Activated gamma-delta T cell treated with anti-CD3 and anti-CD28 coated beads, Interleukin-2, amount 50 U/mL, for 16 hours (primary cell): Measurements from ENCODE around the gene MAP3K4.

Source experiments
- DNase-seq: peaks from one replicate; pipeline ENCODE4 v3.0.0-alpha.2; 2020; ENCODE audit warnings: low read depth

MAP3K4 gene

DNA sequence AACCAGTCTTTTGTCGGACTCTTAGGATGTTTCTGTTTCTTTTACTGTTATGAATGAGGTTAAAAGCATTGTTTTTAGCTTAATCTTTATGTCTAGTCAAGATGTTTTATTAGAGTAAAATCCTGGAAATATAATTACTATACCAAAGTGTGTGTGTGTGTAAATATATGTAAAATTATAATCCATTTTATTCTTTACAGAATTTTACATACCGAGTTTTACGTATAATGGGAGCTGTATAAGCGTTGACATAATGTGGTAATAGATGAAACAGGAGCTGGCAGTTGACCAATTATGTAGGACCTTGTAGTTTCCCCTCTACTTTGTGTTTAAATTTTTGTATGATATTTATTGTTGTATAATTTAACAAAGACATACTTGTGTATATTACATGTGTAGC is 16.7 kb downstream of the MAP3K4 start:
- DNase-seq, result no peak

DNA sequence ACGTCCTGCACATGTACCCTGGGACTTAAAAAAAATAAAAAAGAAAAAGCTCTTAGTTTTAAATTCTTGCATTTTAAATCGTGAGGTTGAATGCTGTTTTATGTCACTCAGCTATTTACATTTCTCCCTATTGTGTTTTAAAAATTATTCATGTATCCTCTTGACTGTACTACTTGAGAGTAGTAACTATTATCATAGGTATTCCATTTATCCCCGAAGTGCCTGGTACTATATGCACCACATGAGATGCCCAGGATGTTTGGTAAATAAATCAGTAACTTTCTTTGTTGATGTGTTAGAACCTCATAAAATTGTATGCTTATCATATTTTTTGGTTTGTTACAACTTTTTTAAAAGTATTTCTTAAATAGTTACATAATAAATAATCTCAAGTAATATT is 18.4 kb downstream of the MAP3K4 start:
- DNase-seq, result no peak

DNA sequence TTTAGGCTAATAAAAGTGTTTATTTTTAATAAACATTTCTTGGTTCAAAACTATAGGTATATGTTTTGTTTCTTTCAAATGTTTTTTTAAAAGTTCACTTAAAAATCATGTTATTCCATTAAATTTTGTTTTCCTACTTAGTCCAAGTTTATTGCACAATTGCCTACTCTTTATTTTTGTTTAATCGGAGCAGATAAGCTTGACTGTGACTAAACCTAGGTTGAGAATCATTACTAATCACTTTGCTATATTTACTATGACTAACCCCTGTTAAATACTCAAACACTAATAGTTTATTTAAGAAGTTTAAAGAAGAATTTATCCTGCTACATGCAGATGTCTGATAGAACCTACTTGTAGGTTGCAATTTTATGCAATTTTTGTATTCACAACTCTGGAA is 18.8 kb downstream of the MAP3K4 start:
- DNase-seq, result no peak

DNA sequence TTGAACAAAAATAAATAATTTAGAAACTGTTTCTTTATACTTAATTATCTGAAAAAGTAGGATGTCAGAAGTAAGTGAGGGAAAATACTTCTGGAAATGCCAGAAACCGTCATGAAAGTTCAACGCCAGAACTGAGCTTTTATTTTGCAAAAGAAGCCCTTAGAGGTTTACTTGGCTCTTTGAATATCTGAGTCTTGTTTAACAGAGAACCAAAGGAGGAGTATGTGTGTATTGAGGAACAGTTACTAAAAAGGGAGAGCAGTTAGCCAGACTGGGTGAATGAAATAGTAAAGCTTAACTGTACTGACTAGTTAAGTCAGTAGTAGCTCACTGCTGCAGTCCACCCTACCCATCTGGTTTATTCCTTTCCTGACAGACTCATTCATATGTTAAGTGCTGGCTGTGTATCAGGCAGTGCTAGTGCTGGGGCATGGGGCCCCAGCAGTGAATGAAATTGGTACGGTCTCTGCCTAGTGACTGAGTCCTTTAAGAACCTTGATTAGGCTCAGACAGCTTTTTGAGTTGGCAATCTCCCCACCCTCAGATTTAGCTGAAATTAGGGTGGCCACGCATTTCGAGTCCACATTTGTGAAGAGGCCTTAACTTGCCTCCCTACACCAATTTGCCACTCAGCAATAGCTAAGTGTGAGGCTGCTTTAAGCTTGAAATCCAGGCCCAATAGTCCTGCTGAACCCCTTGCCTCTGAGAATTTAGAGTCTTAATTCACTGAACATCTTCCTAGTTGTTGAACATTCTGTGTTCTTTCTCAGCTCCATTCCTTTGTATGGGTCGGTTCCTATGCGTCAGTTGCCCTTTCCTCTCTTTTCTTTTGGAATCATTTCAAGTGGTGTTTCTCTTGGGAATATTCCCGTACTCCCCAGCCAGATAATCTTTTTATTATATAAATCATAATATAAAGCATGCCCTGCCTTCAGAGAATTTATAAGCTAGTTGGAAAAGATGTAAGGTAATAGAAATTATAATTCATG is 20.2 kb downstream of the MAP3K4 start:
- DNase-seq, result no peak

DNA sequence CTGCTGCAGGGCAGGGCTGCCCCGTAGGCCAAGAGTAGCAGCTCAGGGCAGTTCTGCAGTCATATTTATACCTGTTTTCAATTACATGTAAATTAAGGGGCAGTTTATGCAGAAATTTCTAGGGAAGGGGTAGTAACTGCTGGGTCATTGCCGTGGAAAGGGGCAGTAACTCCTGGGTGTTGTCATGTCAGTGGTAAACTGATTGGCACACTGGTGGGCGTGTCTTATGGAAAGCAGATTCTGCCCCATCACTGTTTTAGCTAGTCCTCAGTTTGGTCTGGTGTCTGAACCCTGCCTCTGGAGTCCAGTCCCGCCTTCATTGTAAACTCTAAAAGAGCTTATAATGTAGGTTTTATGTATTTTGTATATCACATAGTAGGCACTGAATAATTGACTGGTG is 22.1 kb downstream of the MAP3K4 start:
- DNase-seq, result no peak

DNA sequence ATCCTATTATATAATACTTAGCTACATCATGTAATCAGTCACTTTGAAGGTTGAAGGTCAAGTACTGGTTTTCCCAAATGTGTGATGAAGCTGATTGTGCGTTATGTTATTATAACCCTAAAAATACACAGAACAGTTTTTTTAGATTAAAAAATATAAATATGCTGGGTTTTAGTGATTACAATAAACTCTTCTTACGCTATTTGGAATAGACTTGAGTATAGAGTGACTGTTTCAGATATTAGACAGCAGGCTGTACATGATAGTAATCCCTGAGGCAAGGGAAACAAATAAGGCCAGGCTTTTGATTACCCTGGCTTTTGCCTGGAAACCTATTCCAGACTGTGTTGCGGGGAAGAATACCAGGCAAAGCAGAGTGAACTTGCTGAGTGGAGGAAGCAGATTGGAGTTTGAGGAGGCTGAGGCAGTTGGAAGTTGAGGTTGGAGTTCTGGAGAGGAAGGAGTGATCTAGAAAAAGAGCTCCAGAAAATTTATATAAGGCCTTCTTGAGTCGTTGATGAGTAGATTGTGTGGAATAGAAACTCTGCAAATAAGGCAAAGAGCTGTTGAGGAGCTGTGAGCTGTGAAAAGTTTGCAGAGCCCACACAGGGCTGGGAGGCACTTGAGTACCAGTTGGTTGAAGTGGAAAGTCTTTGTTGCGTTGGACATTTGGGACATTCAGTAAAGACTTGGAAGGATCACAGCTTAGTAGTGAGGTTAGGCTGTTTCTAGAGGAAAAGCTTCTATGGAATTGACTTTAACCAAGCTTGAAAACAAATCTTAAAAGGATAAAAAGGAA is 26.4 kb downstream of the MAP3K4 start:
- DNase-seq, result no peak

DNA sequence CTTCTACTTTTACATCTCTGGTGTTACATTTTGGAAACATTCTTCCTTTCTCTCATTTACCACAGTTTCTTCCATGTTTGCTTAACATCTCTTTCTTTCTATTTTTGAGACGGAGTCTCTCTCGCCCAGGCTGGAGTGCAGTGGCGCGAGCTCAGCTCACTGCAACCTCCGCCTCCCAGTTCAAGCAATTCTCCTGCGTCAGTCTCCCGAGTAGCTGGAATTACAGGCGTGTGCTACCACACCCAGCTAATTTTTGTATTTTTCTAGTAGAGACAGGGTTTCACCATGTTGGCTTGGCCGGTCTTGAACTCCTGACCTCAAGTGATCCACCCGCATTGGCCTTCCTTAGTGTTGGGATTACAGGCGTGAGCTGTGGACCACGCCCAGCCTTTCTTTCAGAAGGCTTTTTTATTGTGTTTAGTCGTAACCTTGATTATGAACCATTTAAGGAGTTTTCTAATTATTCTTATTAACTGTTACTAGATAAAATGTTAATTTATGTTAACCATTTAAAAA is 27.8 kb downstream of the MAP3K4 start:
- DNase-seq, result no peak

DNA sequence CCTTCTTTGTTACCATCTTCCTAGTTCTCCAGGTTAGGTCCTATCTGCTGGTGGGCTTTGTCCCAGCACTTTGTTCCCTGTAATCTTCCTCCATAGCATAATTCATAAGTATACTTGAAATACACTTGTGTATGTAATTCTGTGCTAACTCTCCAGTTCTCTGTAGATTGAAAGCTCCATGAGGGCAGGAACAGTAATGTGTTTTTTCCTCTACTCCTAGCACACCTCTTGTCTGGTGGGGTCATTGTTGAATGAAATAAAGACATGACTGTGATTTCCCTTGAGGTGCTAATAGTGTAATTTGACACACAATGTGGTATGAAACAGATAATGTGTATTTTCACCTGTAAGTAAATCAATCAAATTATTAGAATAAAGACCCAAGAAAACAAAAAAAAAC is 30.0 kb downstream of the MAP3K4 start:
- DNase-seq, result no peak

DNA sequence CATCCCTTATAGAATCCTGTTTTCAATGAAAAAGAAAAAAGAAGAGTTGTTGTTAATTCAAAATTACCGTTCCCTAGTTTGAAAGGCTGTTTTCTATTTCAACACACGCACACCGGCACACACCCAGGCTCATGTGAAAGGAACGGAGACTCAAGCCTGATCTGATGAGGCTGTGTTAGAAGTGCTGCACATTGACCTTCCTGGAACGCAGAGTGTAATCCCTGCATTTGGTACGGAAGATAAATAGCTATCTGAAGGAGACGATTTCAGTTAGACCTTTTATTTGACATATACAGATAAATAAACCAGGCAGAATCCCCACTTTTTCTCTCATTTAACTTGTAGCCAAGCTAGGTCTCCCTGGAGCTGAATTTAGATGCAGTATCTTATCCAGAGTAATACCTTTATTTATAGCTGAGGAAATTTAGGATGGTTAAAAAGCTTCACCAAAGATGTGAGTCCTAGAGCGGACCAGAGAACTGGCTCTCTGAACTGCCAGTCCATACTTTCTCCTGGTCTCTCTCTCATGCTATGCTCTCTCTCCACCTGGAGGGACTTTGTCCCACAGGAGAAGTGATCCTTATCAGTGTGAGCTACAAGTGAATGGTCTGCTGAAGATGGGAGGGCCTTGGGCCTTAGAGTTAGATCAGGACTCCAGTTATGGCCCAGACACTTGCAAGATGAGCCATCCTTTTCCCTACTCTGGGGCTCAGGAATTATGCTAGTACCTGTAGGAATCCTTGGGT is 30.6 kb downstream of the MAP3K4 start:
- DNase-seq, result no peak

DNA sequence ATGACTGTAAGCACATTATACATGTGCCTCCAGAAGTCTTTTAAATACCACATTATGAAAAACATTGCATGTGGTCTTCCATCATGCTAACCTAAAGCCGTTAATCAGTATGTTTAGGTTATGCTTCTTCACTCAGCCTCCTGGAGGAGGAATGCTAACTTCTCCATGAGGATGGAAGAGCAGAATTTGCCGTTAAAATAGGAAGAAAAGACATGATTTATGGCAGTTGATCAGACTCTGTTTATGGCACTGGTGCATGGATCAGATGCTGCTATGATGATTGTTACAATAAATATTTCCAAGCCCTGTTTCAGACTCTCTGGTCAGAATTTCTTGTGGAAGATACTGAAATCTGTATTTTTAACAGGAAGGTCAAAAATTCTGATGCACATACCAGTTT is 31.7 kb downstream of the MAP3K4 start:
- no peak for DNase-seq

DNA sequence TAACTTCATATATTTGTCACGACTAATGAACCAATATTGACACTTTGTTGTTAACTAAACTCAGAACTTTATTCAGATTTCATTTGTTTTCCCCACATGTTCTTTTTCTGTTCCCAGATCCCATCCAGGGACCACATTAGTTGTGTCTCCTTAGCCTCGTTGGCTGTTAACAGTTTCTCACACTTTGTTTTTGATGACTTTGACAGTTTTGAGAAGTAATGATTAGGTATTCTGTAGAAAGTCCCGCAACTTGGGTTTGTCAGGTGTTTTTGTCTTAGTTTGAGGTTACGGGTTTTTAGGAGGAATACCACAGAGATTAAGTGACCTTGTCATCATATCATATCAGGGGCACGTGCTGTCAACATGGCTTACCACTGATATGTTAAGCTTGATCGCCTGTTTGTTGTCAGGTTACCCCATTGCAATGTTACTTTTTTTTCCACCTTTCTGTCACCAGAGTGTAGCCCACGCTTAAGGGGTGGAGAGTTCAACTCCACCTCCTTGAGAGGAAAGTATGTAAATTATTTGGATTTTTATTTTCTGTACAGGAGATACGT is 32.9 kb downstream of the MAP3K4 start:
- no peak for DNase-seq

DNA sequence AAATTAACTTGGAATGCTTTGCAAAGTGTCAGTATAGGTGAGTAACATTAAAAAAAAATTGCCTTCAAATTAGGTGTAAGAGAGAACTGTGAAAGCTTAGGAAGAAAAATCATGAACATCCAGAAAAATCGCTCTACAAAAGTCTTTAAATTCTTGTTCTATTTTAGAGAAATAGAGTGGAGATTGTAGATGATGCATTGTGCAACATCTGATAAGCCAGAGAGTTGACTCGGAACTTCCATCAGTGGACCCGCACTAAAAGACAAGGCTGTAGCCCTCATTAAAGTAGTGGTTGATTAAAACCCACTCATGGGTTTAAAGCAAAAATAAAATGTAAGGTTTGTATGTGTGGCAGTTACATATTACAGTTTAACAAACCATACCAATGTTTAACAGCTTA is 35.8 kb downstream of the MAP3K4 start:
- no peak for DNase-seq

DNA sequence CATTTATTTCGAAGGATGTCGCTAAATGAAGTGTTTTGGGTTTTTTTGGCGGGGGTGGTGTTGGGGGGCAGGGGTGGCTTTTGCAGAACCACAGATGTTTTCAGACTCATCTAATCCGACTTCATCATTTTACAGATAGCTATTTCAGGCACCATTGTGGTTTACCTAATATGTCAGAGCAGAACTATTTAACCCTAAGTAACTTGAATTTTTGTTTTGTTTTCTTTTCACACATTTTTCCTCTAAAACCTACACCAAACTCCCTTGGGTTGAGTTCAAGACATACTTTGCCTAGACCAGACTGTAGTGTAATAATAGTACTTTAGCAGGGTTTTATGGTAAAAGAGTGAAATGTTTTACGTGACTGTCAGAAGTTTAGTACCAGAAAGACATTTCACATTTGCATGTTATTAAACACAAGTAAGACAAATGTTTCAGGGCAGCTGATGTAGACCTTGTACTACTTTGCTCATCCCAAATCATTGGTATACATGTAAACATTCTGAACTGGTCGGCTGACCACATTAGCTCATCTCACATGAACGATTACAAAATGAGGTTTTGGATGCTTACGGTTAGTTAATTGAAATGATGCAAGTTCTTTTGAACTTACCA is 37.7 kb downstream of the MAP3K4 start:
- no peak for DNase-seq

DNA sequence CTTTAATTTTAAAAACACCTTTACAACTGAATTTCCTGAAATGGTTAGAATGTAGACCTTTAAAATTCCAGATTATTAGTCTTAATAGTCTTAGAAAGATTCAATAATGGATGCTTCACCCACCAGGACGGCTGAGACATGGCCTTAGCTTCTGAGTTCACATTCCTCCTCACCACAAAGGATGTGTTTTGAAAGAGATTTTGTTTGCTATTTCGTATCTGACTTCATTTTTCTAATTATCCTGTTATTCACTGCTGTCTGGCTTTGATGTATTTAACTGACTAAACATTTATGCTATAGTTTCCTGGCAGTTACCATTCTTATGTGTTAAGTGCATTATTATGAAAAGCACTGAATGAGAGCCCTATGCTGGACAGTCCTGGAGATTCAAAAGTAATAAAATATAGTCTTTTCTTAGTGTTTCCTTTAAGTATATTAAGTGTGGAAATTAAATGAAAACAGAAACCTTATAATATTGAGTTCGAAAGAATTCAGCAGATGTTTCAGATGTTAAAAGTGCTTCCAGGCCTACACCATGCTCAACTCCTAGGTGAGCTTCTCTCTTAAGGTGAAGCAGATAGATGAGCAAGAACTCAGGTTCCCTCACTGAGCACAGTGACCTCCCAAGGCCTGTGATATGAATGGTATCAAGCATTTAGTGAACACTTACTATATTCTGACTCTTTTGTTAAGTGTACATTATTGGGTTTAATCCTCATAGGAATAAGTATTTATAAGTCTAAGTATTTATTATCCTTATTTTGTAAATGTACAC is 40.3 kb downstream of the MAP3K4 start:
- DNase-seq, result no peak

DNA sequence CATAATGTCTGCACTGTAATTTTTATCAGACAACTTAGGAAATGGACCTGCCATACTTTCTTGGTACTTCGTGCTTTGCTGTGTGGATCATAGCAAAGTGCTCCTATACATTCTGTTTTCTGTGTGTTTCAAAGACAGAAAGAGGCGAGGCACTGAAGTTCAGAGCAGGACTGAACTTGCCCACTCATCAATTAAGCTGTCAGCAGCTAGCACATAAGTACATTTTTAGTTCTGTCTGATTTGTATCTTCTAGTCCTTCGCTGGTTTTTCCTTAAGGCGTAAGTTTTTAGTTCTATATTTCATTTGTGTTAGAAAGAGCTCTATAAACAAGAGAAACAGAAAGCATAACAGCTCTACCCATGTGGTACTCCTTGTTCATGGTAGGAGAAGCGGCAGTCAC is 42.1 kb downstream of the MAP3K4 start:
- no peak for DNase-seq

DNA sequence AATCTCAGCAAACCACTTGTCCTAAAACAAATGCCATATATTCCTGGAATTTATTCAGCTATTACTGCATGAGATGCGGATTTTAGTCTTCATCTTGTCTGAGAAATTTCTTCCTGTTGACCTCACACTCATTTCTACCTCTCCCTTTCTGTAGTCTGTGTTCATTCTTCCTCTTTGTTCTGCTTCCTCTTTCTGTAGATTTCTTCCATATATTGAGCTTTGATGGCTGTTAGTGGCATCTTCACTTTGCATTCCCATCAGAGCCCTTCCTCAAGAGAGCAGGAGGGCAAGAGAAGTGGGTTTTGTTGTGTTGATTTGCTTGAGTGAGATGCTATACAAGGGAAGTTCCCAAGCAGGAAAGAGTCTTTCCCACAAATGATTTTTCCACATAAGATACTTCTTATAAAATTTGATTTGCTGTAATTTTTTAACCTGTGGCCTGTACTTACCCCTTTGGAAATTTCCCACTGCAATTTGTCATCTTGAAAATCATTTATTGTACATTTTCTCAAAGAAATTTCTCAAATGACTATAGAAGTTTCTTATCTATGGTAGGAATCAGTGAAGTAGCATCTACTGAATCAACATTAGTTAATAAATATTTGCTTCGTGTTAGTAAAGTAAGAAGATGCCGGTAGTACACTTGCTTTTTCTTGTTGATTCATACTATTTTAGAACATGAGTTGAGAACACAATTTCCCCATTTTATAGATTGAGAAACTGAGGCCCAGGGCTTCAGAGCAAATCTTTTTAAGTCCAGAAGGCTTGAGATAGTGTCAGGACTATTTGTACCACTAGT is 43.8 kb downstream of the MAP3K4 start:
- no peak for DNase-seq

DNA sequence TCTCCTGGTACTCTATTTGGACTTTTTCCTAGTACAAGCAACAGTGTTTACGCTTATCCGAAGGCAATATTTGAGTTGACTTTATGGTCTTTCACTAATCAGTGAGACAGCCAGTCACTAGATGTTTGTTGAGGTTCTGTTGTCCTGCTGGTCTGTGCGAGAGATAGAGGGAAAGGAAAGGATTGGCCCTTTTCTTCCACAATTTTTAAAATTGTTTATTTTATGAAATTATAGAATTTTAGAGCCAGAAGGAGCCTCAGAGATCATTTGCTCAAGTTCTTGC is 44.4 kb downstream of the MAP3K4 start:
- DNase-seq, result no peak

DNA sequence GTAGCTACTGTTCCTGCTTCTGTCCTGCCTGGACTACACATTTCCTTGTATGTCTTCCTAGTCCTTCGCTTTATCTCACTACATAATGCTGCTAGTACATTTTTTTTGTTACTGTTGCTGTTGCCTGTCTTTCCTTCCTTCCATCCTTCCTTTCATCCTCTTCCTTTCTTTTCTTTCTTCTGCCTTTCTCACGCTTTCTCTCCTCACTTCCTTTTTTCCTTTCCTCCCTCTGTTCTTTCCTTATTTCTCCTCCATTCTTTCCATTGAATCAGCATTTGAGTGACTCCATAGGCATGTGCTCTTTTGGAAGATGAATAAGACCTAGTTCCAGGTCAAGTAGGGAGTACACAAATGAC is 46.3 kb downstream of the MAP3K4 start:
- no peak for DNase-seq

DNA sequence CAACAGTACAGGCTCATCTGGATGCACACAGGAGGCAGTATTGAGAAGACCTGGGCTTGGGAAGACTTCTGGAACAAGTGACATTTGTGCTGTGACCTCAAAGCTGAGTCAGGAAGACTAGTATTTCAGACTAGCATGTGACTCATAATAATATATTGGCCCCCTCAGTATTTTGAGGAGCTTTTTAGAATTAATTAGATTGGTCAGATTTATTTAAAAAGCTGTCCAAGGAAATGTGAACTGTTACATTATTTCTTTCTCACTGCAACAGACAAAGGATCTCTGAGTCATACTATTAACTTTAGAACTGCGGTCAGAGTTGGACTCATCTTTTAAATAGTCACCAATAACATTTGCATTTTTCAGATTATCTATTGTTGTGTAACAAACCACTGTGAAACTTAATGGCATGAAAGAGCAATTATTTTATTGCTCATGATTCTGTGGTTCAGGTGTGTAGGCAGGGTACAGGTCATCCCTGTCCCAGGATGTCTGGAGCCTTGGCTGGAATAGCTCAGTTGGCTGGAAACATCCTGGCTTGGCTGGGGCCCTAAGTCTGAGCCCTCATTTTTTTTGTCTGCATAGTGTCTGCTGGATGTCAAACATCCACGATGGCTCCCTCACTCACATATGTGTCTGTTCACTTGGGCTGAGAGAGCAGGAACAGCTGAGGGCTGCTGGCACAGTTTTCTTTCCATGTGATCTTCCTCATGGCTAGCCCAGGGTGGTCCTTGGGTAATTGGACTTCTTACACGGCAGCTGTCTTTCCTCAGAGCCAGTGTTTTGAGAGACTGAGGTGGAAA is 46.9 kb downstream of the MAP3K4 start:
- no peak for DNase-seq
